H9 (cell line): ENCODE data around the gene UBE3A. TPM values are rescaled to one million over a fixed set of nuclear protein-coding genes. Genes with fewer than 3 reads are reported as not detected.

Experiments used
- DNase-seq: peaks from one replicate; pipeline ENCODE4 v3.0.0-alpha.2; 2017
- H2AFZ ChIP-seq: one replicate; pipeline ENCODE4 v1.6.1; 2013; ENCODE audit warnings: mild to moderate bottlenecking, low read length, control low read depth, moderate library complexity
- H2AK5ac ChIP-seq: 2 replicates; pipeline ENCODE4 v1.6.1; 2013; ENCODE audit warnings: low read length, control low read depth, mixed read lengths; ENCODE audit not compliant: insufficient read length
- H2BK120ac ChIP-seq: one replicate; pipeline ENCODE4 v1.6.1; 2013; ENCODE audit warnings: low read depth, mild to moderate bottlenecking, low read length, control low read depth, inconsistent platforms; ENCODE audit not compliant: poor library complexity, severe bottlenecking
- H2BK12ac ChIP-seq: 2 replicates; pipeline ENCODE4 v1.6.1; 2013; ENCODE audit warnings: low read length, control low read depth, mixed read lengths, low read depth; ENCODE audit not compliant: insufficient read length
- H2BK15ac ChIP-seq: 2 replicates; pipeline ENCODE4 v1.6.1; 2013; ENCODE audit warnings: low read depth, low read length, control low read depth
- H2BK20ac ChIP-seq: one replicate; pipeline ENCODE4 v1.6.1; 2013; ENCODE audit warnings: low read depth, mild to moderate bottlenecking, low read length, control low read depth, inconsistent platforms; ENCODE audit not compliant: poor library complexity, severe bottlenecking
- H2BK5ac ChIP-seq: 2 replicates; pipeline ENCODE4 v1.6.1; 2013; ENCODE audit warnings: low read length, control low read depth, mixed read lengths; ENCODE audit not compliant: insufficient read length
- H3K14ac ChIP-seq: 2 replicates; pipeline ENCODE4 v1.6.1; 2013; ENCODE audit warnings: low read length, control low read depth; ENCODE audit not compliant: insufficient read depth
- H3K18ac ChIP-seq: 2 replicates; pipeline ENCODE4 v1.6.1; 2013; ENCODE audit warnings: low read depth, mild to moderate bottlenecking, mixed read lengths, low read length, control low read depth; ENCODE audit not compliant: insufficient read length
- H3K23ac ChIP-seq: 2 replicates; pipeline ENCODE4 v1.6.1; 2013; ENCODE audit warnings: low read length, control low read depth, mixed read lengths, low read depth; ENCODE audit not compliant: insufficient read length
- H3K23me2 ChIP-seq: 2 replicates; pipeline ENCODE4 v1.6.1; 2013; ENCODE audit warnings: low read depth, mild to moderate bottlenecking, mixed read lengths, low read length, control low read depth; ENCODE audit not compliant: insufficient read length, poor library complexity, severe bottlenecking
- H3K27ac ChIP-seq: 2 replicates; pipeline ENCODE4 v1.5.1; 2013; ENCODE audit warnings: low read length, control low read depth, mixed read lengths, low read depth; ENCODE audit not compliant: insufficient read length
- H3K27me3 ChIP-seq: 2 replicates; pipeline ENCODE4 v1.6.1; 2013; ENCODE audit warnings: low read length, control low read depth, inconsistent platforms; ENCODE audit not compliant: insufficient read depth
- H3K4ac ChIP-seq: 2 replicates; pipeline ENCODE4 v1.6.1; 2013; ENCODE audit warnings: low read depth, mild to moderate bottlenecking, control low read depth, inconsistent platforms, low read length, moderate library complexity
- H3K4me1 ChIP-seq: 2 replicates; pipeline ENCODE4 v1.6.1; 2013; ENCODE audit warnings: low read length, control low read depth, inconsistent platforms; ENCODE audit not compliant: insufficient read depth
- H3K4me2 ChIP-seq: 2 replicates; pipeline ENCODE4 v1.6.1; 2013; ENCODE audit warnings: low read length, control low read depth, mixed read lengths; ENCODE audit not compliant: insufficient read length, insufficient read depth
- H3K56ac ChIP-seq: 2 replicates; pipeline ENCODE4 v1.6.1; 2013; ENCODE audit warnings: low read depth, mild to moderate bottlenecking, mixed read lengths, low read length, control low read depth; ENCODE audit not compliant: insufficient read length
- H3K79me1 ChIP-seq: 2 replicates; pipeline ENCODE4 v1.6.1; 2013; ENCODE audit warnings: low read depth, mild to moderate bottlenecking, moderate library complexity, low read length, control low read depth, inconsistent platforms; ENCODE audit not compliant: insufficient read depth, poor library complexity, severe bottlenecking
- H3K79me2 ChIP-seq: 2 replicates; pipeline ENCODE4 v1.6.1; 2013; ENCODE audit warnings: low read length, control low read depth, inconsistent platforms; ENCODE audit not compliant: insufficient read depth
- H3K9ac ChIP-seq: 2 replicates; pipeline ENCODE4 v1.6.1; 2013; ENCODE audit warnings: low read length, control low read depth, mixed read lengths; ENCODE audit not compliant: insufficient read length; ENCODE audit errors: extremely low read depth
- H3K9me3 ChIP-seq: one replicate; pipeline ENCODE4 v1.6.1; 2013; ENCODE audit warnings: low read depth, low read length, inconsistent platforms; ENCODE audit not compliant: control insufficient read depth
- H3T11ph ChIP-seq: one replicate; pipeline ENCODE4 v1.6.1; 2013; ENCODE audit warnings: mild to moderate bottlenecking, low read length, control low read depth, inconsistent platforms
- H4K20me1 ChIP-seq: one replicate; pipeline ENCODE4 v1.6.1; 2013; ENCODE audit not compliant: control insufficient read depth, insufficient read length, insufficient read depth
- H4K5ac ChIP-seq: 2 replicates; pipeline ENCODE4 v1.6.1; 2013; ENCODE audit warnings: low read depth, mild to moderate bottlenecking, mixed read lengths, low read length, control low read depth; ENCODE audit not compliant: insufficient read length
- H4K8ac ChIP-seq: replicated peaks from 2 replicates; pipeline ENCODE4 v1.6.1; 2013; ENCODE audit warnings: low read length, control low read depth, mixed read lengths, low read depth; ENCODE audit not compliant: insufficient read length
- H4K91ac ChIP-seq: 2 replicates; pipeline ENCODE4 v1.6.1; 2013; ENCODE audit warnings: low read depth, mild to moderate bottlenecking, moderate library complexity, mixed read lengths, low read length, control low read depth; ENCODE audit not compliant: insufficient read length
- H3K27ac Mint-ChIP-seq, 3 experiments: 2 replicates in 2 of 3; 3 replicates in 1 of 3; pipeline ENCODE4 v1.8.0; 2020 to 2021; ENCODE audit warnings: mixed read lengths in 3 of 3, mild to moderate bottlenecking in 1 of 3, moderate library complexity in 1 of 3
- H3K27me3 Mint-ChIP-seq: 2 replicates; pipeline ENCODE4 v1.8.0; 2021; ENCODE audit warnings: low read depth, mild to moderate bottlenecking, moderate library complexity, mixed read lengths
- H3K36me3 Mint-ChIP-seq, 3 experiments: 2 replicates in 2 of 3; 3 replicates in 1 of 3; pipeline ENCODE4 v1.8.0; 2020 to 2021; ENCODE audit warnings: low read depth in 3 of 3, mixed read lengths in 3 of 3; ENCODE audit not compliant: insufficient read depth in 1 of 3
- H3K4me1 Mint-ChIP-seq, 2 experiments: 2 replicates each; pipeline ENCODE4 v1.8.0; 2020; ENCODE audit warnings: mixed read lengths in 2 of 2
- H3K4me3 Mint-ChIP-seq, 2 experiments: 2 replicates in 1 of 2; 3 replicates in 1 of 2; pipeline ENCODE4 v1.8.0; 2020 to 2021; ENCODE audit warnings: mild to moderate bottlenecking in 2 of 2, mixed read lengths in 2 of 2, moderate library complexity in 1 of 2
- H3K9me3 Mint-ChIP-seq, 2 experiments: 2 replicates in 1 of 2; 3 replicates in 1 of 2; pipeline ENCODE4 v1.8.0; 2020; ENCODE audit warnings: mild to moderate bottlenecking in 2 of 2, mixed read lengths in 2 of 2, moderate library complexity in 1 of 2
- WGBS: extraction: QIAGEN DNeasy Blood & Tissue Kit; methylation state at CpG from one replicate; pipeline ENCODE4 v1.1.7; 2013; ENCODE audit warnings: missing lambda C conversion rate, low lambda C conversion rate, mixed read lengths; ENCODE audit not compliant: insufficient read length; ENCODE audit errors: extremely low coverage; 5-methylcytosine and 5-hydroxymethylcytosine counted together
- total RNA-seq: library from RNA; stranded (reverse); gene quantifications from 2 replicates; pipeline ENCODE4 v1.2.1, GENCODE V29; 2021
- TF ChIP-seq, protein P1 (sequence below): fragments of 200-600 bp; sonication (generic); conservative IDR thresholded peaks from 3 replicates; pipeline ENCODE4 v1.8.0; 2021; ENCODE audit warnings: antibody characterized with exemption, mild to moderate bottlenecking

The UBE3A gene
- total RNA-seq, 1 experiment from 2014 or later, result 108 TPM

DNA sequence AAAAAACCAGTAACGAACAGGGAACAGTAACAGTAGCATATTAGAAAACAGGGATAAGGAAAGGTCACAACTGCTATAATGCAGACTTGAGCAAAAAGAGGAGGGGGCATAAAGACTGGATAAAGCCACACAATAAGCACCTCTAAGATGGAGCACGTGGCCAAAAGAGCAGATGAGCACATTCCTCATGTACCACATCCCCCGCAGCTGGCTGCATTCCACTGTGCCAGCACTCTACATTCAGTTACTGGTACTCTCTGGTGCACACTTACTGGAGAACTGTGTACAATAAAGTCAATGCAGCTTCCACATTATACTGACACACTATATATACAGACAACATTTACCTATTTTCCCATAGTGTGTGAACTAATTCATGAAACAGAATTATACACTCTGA, 64.7 kb downstream of the UBE3A start:
- Histone ChIP-seq H3K4me1 (no peaks in the 10 kb centered on the region), H3K18ac (no peak overlapping the region), H4K20me1 (no peaks in the 10 kb centered on the region), H3K23ac (no peak overlapping the region), H2BK5ac (no peak overlapping the region), H2AK5ac (no peak overlapping the region), H3K9ac (no peak overlapping the region), H2BK120ac (no peak overlapping the region), H3K56ac (no peak overlapping the region), H2BK15ac (no peak overlapping the region), H3K27ac (no peak overlapping the region), H2AFZ (no peak overlapping the region), H2BK20ac (no peak overlapping the region), H3K4ac (no peak overlapping the region), H3K4me2 (no peak overlapping the region), H3K9me3 (no peaks in the 10 kb centered on the region), H4K91ac (no peak overlapping the region), H4K8ac (no peak overlapping the region), H3K23me2 (no peaks in the 10 kb centered on the region), H3T11ph (no peak overlapping the region), H4K5ac (no peak overlapping the region), H3K14ac (no peak overlapping the region), H3K79me1 (peaks cover 8% of the 10 kb centered on the region), H3K79me2 (no peaks in the 10 kb centered on the region; the same call in 1 of the 2 replicates), H3K27me3 (no peaks in the 10 kb centered on the region; the same call in 1 of the 2 replicates), H2BK12ac (no peak overlapping the region)
- H3K9me3 Mint-ChIP-seq, result no peaks in the 10 kb centered on the region
- H3K27ac Mint-ChIP-seq, result no peak overlapping the region
- TF ChIP-seq, protein P1, sequence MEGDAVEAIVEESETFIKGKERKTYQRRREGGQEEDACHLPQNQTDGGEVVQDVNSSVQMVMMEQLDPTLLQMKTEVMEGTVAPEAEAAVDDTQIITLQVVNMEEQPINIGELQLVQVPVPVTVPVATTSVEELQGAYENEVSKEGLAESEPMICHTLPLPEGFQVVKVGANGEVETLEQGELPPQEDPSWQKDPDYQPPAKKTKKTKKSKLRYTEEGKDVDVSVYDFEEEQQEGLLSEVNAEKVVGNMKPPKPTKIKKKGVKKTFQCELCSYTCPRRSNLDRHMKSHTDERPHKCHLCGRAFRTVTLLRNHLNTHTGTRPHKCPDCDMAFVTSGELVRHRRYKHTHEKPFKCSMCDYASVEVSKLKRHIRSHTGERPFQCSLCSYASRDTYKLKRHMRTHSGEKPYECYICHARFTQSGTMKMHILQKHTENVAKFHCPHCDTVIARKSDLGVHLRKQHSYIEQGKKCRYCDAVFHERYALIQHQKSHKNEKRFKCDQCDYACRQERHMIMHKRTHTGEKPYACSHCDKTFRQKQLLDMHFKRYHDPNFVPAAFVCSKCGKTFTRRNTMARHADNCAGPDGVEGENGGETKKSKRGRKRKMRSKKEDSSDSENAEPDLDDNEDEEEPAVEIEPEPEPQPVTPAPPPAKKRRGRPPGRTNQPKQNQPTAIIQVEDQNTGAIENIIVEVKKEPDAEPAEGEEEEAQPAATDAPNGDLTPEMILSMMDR, result no peak
- H3K4me1 Mint-ChIP-seq, result peaks cover 0 to 3% of the 10 kb centered on the region in 2 experiments; a peak in 1 of 4 replicates
- no peaks in the 10 kb centered on the region for H3K27me3 Mint-ChIP-seq
- H3K36me3 Mint-ChIP-seq, result peaks cover 29 to 54% (median 39%) of the 10 kb centered on the region in 3 experiments
- no peak overlapping the region for H3K4me3 Mint-ChIP-seq
- no CpG with 5 or more reads among the region's 3 CpGs for WGBS
- DNase-seq, result no peak
